ENCODE measurements around the gene ERCC2. TPM values are rescaled to one million over a fixed set of nuclear protein-coding genes. Genes with fewer than 3 reads are reported as not detected.
A peak's percentile ranks its signal among the peaks of the same experiment; 100 is the strongest.

ERCC2 gene
- total RNA-seq, 1 donor from 2014 or later, result 31.0 TPM

GRCh38 chr19:45324349-45324907 is 45.9 kb downstream of the ERCC2 start:
- peak overlapping the region; percentile 78 for H2AFZ ChIP-seq (replicated peaks)
- H3K27me3 ChIP-seq, result peaks cover 22% of the 10 kb centered on the region
- H3K4me1 ChIP-seq, result peaks cover 13% of the 10 kb centered on the region
- H3K4me3 Mint-ChIP-seq, result peak overlapping the region; percentile 69
- H3K27ac ChIP-seq, result no peak overlapping the region
- no peaks in the 10 kb centered on the region for H3K9me3 ChIP-seq (ENCODE audit: low read depth)
- H3K4me1 Mint-ChIP-seq, result peaks cover 27% of the 10 kb centered on the region
- no peak overlapping the region for H3K4me3 ChIP-seq
- peak overlapping the region; percentile 9 for H3K27ac Mint-ChIP-seq
- no peaks in the 10 kb centered on the region for H3K79me2 ChIP-seq (ENCODE audit: low read depth)
- H3K9me3 Mint-ChIP-seq, result no peaks in the 10 kb centered on the region
- no peak overlapping the region for H3K9ac ChIP-seq
- H4K20me1 ChIP-seq (ENCODE audit: low read depth), result no peaks in the 10 kb centered on the region
- H3K36me3 ChIP-seq, result no peaks in the 10 kb centered on the region
- H3F3A ChIP-seq (ENCODE audit: low read depth), result peaks cover 15% of the 10 kb centered on the region
- DNase-seq (ENCODE audit: low spot score), result no peak
- no peaks in the 10 kb centered on the region for H3K36me3 Mint-ChIP-seq
- peaks cover 11% of the 10 kb centered on the region for H3K27me3 Mint-ChIP-seq (ENCODE audit: insufficient read depth, low read depth)
- H3K4me2 ChIP-seq, result peak overlapping the region; percentile 70
- TF ChIP-seq CTCF (IDR thresholded peaks at IDR 0.05) (no peak), EZH2 (IDR thresholded peaks at IDR 0.05) (no peak), EZH2phosphoT487 (IDR thresholded peaks at IDR 0.05) (no peak)

DNA sequence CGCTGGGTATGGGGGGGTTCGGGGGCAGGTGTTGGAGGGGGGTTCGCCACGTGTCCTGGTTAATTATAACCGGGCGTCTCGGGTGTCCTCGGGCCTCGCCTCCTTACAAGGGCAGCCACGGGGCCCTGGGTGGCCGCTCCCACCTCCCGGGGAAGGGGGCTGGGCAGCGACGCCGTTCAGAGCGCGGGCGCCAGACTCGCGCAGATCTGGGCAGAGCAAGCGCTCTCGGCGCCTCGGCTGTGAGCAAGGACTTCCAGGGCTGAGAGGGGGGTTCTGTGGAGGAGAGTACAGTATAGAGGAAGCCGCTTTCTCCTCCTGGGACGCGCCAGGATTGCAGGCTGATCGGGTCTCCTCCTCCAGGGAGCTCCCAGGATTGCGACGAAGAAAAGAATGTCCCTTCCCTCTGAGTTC is 46.7 kb downstream of the ERCC2 start:
- Histone ChIP-seq H3K27ac (no peak overlapping the region), H3F3A (ENCODE audit: low read depth) (peaks cover 15% of the 10 kb centered on the region), H3K4me2 (peak overlapping the region; percentile 70), H2AFZ (replicated peaks) (peak overlapping the region; percentile 78), H3K9me3 (ENCODE audit: low read depth) (no peaks in the 10 kb centered on the region), H3K79me2 (ENCODE audit: low read depth) (no peaks in the 10 kb centered on the region), H3K36me3 (no peaks in the 10 kb centered on the region), H3K4me1 (peaks cover 13% of the 10 kb centered on the region), H4K20me1 (ENCODE audit: low read depth) (no peaks in the 10 kb centered on the region), H3K9ac (no peak overlapping the region), H3K4me3 (peak overlapping the region; percentile 43), H3K27me3 (peaks cover 28% of the 10 kb centered on the region)
- TF ChIP-seq EZH2phosphoT487 (IDR thresholded peaks at IDR 0.05) (no peak), EZH2 (IDR thresholded peaks at IDR 0.05) (no peak), CTCF (IDR thresholded peaks at IDR 0.05) (no peak)
- no peaks in the 10 kb centered on the region for H3K36me3 Mint-ChIP-seq
- no peaks in the 10 kb centered on the region for H3K9me3 Mint-ChIP-seq
- DNase-seq (ENCODE audit: low spot score), result peak; percentile 56
- H3K27ac Mint-ChIP-seq, result no peak overlapping the region
- H3K4me1 Mint-ChIP-seq, result peaks cover 27% of the 10 kb centered on the region
- peaks cover 12% of the 10 kb centered on the region for H3K27me3 Mint-ChIP-seq (ENCODE audit: insufficient read depth, low read depth)
- H3K4me3 Mint-ChIP-seq, result peak overlapping the region; percentile 30

DNA sequence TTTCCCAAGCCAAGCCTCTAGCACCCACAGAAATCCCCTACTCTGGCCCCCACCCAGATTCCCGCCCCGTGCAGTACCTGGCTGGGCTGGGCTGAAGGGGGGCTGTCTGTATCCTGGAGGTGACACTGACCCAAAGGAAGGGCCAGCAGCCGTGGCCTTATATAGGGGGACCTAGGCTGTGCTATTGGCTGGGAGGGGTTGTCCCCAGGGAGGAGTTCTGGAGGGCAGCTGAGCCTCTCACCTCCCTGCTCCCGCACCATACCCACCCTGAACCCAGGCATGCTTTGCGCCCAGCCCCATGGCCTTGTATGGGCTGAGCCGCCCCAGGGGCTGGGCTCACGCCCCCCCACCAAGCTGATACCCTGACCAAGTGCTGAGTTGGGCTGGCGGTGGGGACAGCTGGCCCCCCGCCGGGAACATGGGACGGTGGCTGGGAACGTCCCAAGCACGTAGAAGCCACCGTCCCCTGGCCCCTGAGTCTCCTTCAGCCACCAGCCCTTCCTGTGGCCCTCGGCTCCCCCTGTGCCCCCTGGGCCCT is 47.6 kb downstream of the ERCC2 start, which contains the start of gene CKM:
CKM (minus strand) TSS at position 132 of the 538 bp plus-strand sequence. CDS start 3,162 bp downstream, outside the sequence.
- H3K4me3 ChIP-seq, result peak within 1 kb of the TSS; percentile 43
- peaks cover 15% of the 10 kb centered on the region for H3F3A ChIP-seq (ENCODE audit: low read depth)
- H3K79me2 ChIP-seq (ENCODE audit: low read depth), result no peaks in the 10 kb centered on the region
- H3K4me1 Mint-ChIP-seq, result peaks cover 29% of the 10 kb centered on the region
- H3K9me3 Mint-ChIP-seq, result no peaks in the 10 kb centered on the region
- peaks cover 13% of the 10 kb centered on the region for H3K27me3 Mint-ChIP-seq (ENCODE audit: insufficient read depth, low read depth)
- TF ChIP-seq CTCF (IDR thresholded peaks at IDR 0.05), result no peak
- TF ChIP-seq EZH2 (IDR thresholded peaks at IDR 0.05), result no peak
- no peak for TF ChIP-seq EZH2phosphoT487 (IDR thresholded peaks at IDR 0.05)
- H3K27ac ChIP-seq, result no peak within 1 kb of the TSS
- H3K9ac ChIP-seq, result no peak within 1 kb of the TSS
- peak within 1 kb of the TSS; percentile 78 for H2AFZ ChIP-seq (replicated peaks)
- H3K9me3 ChIP-seq (ENCODE audit: low read depth), result no peaks in the 10 kb centered on the region
- no peaks in the 10 kb centered on the region for H3K36me3 Mint-ChIP-seq
- H3K36me3 ChIP-seq, result no peaks in the 10 kb centered on the region
- H3K4me3 Mint-ChIP-seq, result peak within 1 kb of the TSS; percentile 30
- peaks cover 13% of the 10 kb centered on the region for H3K4me1 ChIP-seq
- H3K27me3 ChIP-seq, result peaks cover 36% of the 10 kb centered on the region
- peak within 1 kb of the TSS; percentile 51 for H3K27ac Mint-ChIP-seq
- peak within 1 kb of the TSS; percentile 70 for H3K4me2 ChIP-seq
- no peak for DNase-seq (ENCODE audit: low spot score)
- no peaks in the 10 kb centered on the region for H4K20me1 ChIP-seq (ENCODE audit: low read depth)
